Natural killer cell (primary cell): ENCODE measurements around the gene INO80. TPM values are rescaled to one million over a fixed set of nuclear protein-coding genes. Genes with fewer than 3 reads are reported as not detected.

Experiments
- ATAC-seq, 3 donors: fragments of 150-1000 bp in 2 of 3; fragments of 200-7000 bp in 1 of 3; cut with Tn5 transposase; 1 replicate in 1 of 3; 2 replicates in 2 of 3; pipeline ENCODE4 v1.10.0; 2021; ENCODE audit warnings: mild to moderate bottlenecking in 2 of 3, moderate library complexity in 2 of 3
- DNase-seq, 2 donors: peaks; one replicate each; pipeline versions ENCODE4 v3.0.0 to v3.0.0-alpha.2; 2013 to 2021; ENCODE audit warnings: mixed read lengths in 1 of 2
- H3K27ac ChIP-seq: one replicate; pipeline ENCODE4 v1.5.1; 2013; ENCODE audit warnings: mild to moderate bottlenecking, low read length
- H3K27me3 ChIP-seq: one replicate; pipeline ENCODE4 v1.6.1; 2013; ENCODE audit warnings: low read length; ENCODE audit not compliant: control insufficient read depth, insufficient read depth
- H3K36me3 ChIP-seq: one replicate; pipeline ENCODE4 v1.6.1; 2013; ENCODE audit warnings: low read length; ENCODE audit not compliant: control insufficient read depth, insufficient read depth
- H3K4me1 ChIP-seq: one replicate; pipeline ENCODE4 v1.6.1; 2013; ENCODE audit warnings: low read length; ENCODE audit not compliant: control insufficient read depth, insufficient read depth
- H3K4me3 ChIP-seq: one replicate; pipeline ENCODE4 v1.5.1; 2013; ENCODE audit warnings: low read length
- H3K9me3 ChIP-seq: one replicate; pipeline ENCODE4 v1.6.1; 2013; ENCODE audit warnings: low read length; ENCODE audit not compliant: control insufficient read depth, insufficient read depth
- H3K27ac Mint-ChIP-seq, 2 donors: one replicate each; pipeline ENCODE4 v1.8.0; 2022; ENCODE audit warnings: mild to moderate bottlenecking in 2 of 2, mixed read lengths in 2 of 2, moderate library complexity in 1 of 2
- H3K27me3 Mint-ChIP-seq, 2 donors: one replicate each; pipeline ENCODE4 v1.8.0; 2022; ENCODE audit warnings: low read depth in 2 of 2, mixed read lengths in 2 of 2
- H3K36me3 Mint-ChIP-seq: one replicate; pipeline ENCODE4 v1.8.0; 2022; ENCODE audit warnings: mixed read lengths
- H3K4me1 Mint-ChIP-seq, 2 donors: one replicate each; pipeline ENCODE4 v1.8.0; 2022; ENCODE audit warnings: mixed read lengths in 2 of 2
- H3K4me3 Mint-ChIP-seq: one replicate; pipeline ENCODE4 v1.8.0; 2022; ENCODE audit warnings: mild to moderate bottlenecking, moderate library complexity, mixed read lengths
- H3K9me3 Mint-ChIP-seq, 2 donors: one replicate each; pipeline ENCODE4 v1.8.0; 2022; ENCODE audit warnings: mixed read lengths in 2 of 2
- WGBS: methylation state at CpG from one replicate; pipeline ENCODE4 v1.1.7; 2013; ENCODE audit warnings: missing lambda C conversion rate; ENCODE audit not compliant: insufficient coverage; 5-methylcytosine and 5-hydroxymethylcytosine counted together
- intact Hi-C: fragments of 100-400 bp; cut with micrococcal nuclease; formaldehyde crosslinking; loops from one replicate; pipeline ENCODE4 v1.14.2; 2022
- total RNA-seq, 4 donors: library from RNA; stranded (reverse); fragments of 120-200 nt in 1 of 4; gene quantifications; one replicate each; pipeline versions ENCODE4 v1.2.3 to v1.2.4, GENCODE V29; 2013 to 2022
- TF ChIP-seq, protein P1 (sequence below): fragments of 200-600 bp; IDR thresholded peaks from one replicate; pipeline ENCODE4 v1.8.0; 2022; ENCODE audit warnings: antibody characterized with exemption

INO80 gene
- total RNA-seq, 3 donors from 2014 or later (not counting 1 experiment from before 2014, with no cell fraction given): 36.4 to 45.7 (median 43.9) TPM

DNA sequence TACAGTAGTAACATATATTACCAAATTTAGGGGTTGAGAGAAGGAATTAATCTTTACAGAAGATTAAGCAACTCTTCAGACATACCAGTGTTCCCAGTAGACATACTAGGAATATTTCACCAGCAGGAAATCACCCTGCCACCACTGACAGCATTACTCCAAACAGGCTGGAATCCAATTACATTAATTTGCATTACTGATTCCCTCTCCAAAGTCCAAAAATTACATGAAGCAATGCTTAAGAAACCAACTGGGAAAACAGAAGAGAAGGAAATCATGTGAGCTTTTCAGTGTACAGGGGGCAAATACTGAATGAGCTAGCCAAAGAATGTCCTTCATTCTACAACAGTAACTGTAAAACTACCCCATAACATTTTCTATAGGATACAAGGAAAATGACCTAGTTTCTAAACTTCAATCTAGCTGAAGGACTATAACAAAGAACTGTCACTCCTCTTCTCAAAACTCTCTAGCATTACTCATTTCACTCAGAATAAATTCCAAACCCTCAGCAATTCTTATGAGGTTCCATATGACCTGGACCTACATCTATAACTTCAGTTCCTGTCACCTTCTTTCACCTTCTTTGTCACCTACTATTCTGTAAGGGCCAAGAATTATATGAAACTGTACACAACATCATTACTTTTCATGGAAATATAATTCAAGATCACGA, 72.7 kb downstream of the INO80 start:
- Histone ChIP-seq H3K4me1 (no peaks in the 10 kb centered on the region), H3K27me3 (no peaks in the 10 kb centered on the region), H3K4me3 (no peak overlapping the region), H3K27ac (no peak overlapping the region), H3K36me3 (peaks cover 65% of the 10 kb centered on the region), H3K9me3 (no peaks in the 10 kb centered on the region)
- DNase-seq (no peak), ATAC-seq (no peak)
- TF ChIP-seq, protein P1, sequence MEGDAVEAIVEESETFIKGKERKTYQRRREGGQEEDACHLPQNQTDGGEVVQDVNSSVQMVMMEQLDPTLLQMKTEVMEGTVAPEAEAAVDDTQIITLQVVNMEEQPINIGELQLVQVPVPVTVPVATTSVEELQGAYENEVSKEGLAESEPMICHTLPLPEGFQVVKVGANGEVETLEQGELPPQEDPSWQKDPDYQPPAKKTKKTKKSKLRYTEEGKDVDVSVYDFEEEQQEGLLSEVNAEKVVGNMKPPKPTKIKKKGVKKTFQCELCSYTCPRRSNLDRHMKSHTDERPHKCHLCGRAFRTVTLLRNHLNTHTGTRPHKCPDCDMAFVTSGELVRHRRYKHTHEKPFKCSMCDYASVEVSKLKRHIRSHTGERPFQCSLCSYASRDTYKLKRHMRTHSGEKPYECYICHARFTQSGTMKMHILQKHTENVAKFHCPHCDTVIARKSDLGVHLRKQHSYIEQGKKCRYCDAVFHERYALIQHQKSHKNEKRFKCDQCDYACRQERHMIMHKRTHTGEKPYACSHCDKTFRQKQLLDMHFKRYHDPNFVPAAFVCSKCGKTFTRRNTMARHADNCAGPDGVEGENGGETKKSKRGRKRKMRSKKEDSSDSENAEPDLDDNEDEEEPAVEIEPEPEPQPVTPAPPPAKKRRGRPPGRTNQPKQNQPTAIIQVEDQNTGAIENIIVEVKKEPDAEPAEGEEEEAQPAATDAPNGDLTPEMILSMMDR: no peak
- Mint-ChIP-seq H3K27me3 (no peaks in the 10 kb centered on the region), H3K9me3 (no peaks in the 10 kb centered on the region), H3K4me1 (peaks cover 0 to 5% of the 10 kb centered on the region in 2 donors), H3K4me3 (no peak overlapping the region), H3K27ac (no peak overlapping the region), H3K36me3 (peaks cover 8% of the 10 kb centered on the region)
- intact Hi-C loops: no loop called here
- WGBS: no CpG with 5 or more reads among the region's 1 CpG

DNA sequence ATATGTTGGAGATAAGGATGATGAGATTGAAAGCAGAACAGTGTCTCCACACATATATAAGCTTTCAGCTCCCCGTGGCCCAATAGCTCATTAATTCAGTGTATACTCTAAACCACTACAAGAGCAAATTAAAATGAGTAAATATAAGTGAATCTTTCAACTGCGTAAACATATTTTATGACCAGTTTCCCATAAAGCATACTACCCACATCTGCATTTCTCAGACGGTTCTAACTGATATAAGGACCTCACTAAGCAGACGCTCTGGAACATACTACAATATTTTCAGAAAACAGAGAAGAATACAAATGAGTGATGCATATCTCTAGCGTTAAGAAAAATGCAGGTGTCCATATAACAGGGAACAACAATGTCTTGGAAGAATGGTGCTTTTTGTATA, 73.2 kb downstream of the INO80 start:
- peaks cover 59% of the 10 kb centered on the region for H3K36me3 ChIP-seq
- Mint-ChIP-seq H3K27me3 (no peaks in the 10 kb centered on the region), H3K4me3 (no peak overlapping the region), H3K36me3 (peaks cover 6% of the 10 kb centered on the region), H3K27ac (no peak overlapping the region), H3K9me3 (no peaks in the 10 kb centered on the region), H3K4me1 (peaks cover 0 to 5% of the 10 kb centered on the region in 2 donors)
- 100% methylated on average over 2 of the region's 5 CpGs for WGBS
- no peaks in the 10 kb centered on the region for H3K27me3 ChIP-seq
- H3K27ac ChIP-seq: no peak overlapping the region
- no peaks in the 10 kb centered on the region for H3K4me1 ChIP-seq
- no peak overlapping the region for H3K4me3 ChIP-seq
- intact Hi-C loops: no loop called here
- no peaks in the 10 kb centered on the region for H3K9me3 ChIP-seq
- DNase-seq: no peak
- TF ChIP-seq, protein P1: no peak
- ATAC-seq: no peak

DNA sequence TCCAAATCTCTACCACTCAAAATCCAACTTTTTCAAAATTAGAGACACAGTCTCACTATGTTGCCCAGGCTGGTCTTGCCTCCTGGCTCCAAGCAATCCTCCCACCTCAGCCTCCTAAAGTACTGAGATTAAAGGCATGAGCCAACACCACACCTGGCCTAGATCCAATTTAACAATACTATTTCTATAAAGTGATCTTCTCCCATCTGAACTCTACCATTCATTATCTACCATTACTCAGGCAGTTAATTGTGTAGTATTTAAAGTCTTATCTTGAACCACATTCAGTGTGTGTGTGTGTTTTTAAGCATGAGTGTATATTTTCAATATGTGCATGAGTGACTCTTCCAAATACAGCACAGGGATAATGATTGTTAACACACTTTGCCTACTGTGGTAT, 77.0 kb downstream of the INO80 start:
- no peaks in the 10 kb centered on the region for H3K9me3 Mint-ChIP-seq
- ATAC-seq (no peak), DNase-seq (no peak)
- H3K9me3 ChIP-seq: no peaks in the 10 kb centered on the region
- peaks cover 2 to 5% of the 10 kb centered on the region in 2 donors for H3K4me1 Mint-ChIP-seq
- TF ChIP-seq, protein P1: no peak
- no peaks in the 10 kb centered on the region for H3K27me3 ChIP-seq
- no peak overlapping the region for H3K4me3 ChIP-seq
- no peak overlapping the region for H3K27ac ChIP-seq
- peaks cover 6% of the 10 kb centered on the region for H3K36me3 Mint-ChIP-seq
- no peaks in the 10 kb centered on the region for H3K27me3 Mint-ChIP-seq
- no peaks in the 10 kb centered on the region for H3K4me1 ChIP-seq
- peak overlapping the region in 1 of 2 donors; percentile 13 for H3K27ac Mint-ChIP-seq
- H3K36me3 ChIP-seq: peaks cover 40% of the 10 kb centered on the region
- intact Hi-C loops: no loop called here
- H3K4me3 Mint-ChIP-seq: no peak overlapping the region

DNA sequence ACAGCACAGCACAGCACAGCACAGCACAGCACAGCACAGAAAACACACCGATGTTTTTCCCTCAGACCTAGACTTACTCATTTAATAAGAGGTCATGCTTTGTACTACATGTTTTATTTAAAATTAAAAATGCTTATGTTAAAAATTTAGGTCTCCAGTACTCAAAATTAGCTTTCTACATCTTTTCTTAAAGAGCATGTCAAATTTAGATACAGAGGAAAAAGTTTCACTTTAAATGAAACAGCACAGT, 84.1 kb downstream of the INO80 start:
- ATAC-seq: no peak
- Mint-ChIP-seq H3K27me3 (no peaks in the 10 kb centered on the region), H3K4me1 (peaks cover 5 to 14% of the 10 kb centered on the region in 2 donors), H3K9me3 (no peaks in the 10 kb centered on the region), H3K27ac (no peak overlapping the region), H3K4me3 (no peak overlapping the region), H3K36me3 (peaks cover 3% of the 10 kb centered on the region)
- Histone ChIP-seq H3K4me3 (no peak overlapping the region), H3K36me3 (peaks cover 27% of the 10 kb centered on the region), H3K27ac (no peak overlapping the region), H3K9me3 (no peaks in the 10 kb centered on the region), H3K27me3 (no peaks in the 10 kb centered on the region), H3K4me1 (no peaks in the 10 kb centered on the region)
- 100% methylated on average over 1 of the region's 1 CpG for WGBS
- intact Hi-C loops: no loop called here
- no peak for DNase-seq
- TF ChIP-seq, protein P1: no peak
